ENCODE measurements around the gene ZNF844.

- TF ChIP-seq POLR2A (IDR thresholded peaks at IDR 0.05; ENCODE audit: low read depth, low read length) = no peak
- no peak for TF ChIP-seq POLR2AphosphoS5 (IDR thresholded peaks at IDR 0.05; ENCODE audit: low read depth, low read length)
- TF ChIP-seq TAF1 (IDR thresholded peaks at IDR 0.05; ENCODE audit: low read depth, low read length) = no peak
Observed at GRCh38 chr19:12077375-12077774, 12.8 kb downstream of the ZNF844 start.

Measured in GM12891 (cell line).